Keratinocyte (primary cell): ENCODE results near the gene KIZ. TPM values are rescaled to one million over a fixed set of nuclear protein-coding genes. Genes with fewer than 3 reads are reported as not detected.

ENCODE experiments used
- DNase-seq: peaks from one replicate; pipeline ENCODE4 v3.0.0-alpha.2; 2011; ENCODE audit warnings: low read depth, missing footprints, low spot score
- FAIRE-seq: peaks from 2 replicates; lab custom pipeline; 2011; peaks lifted over from hg19 to GRCh38; lab: Jason Lieb, UNC
- H2AFZ ChIP-seq: 2 replicates; pipeline ENCODE4 v1.6.0; 2012; ENCODE audit warnings: low read length, control low read depth, inconsistent platforms; ENCODE audit not compliant: control insufficient read depth
- H3K27ac ChIP-seq: 2 replicates; pipeline ENCODE4 v1.5.1; 2011; ENCODE audit warnings: low read length; ENCODE audit not compliant: control insufficient read depth, insufficient read depth
- H3K27me3 ChIP-seq: 3 replicates; pipeline ENCODE4 v1.6.0; 2011; ENCODE audit warnings: low read length; ENCODE audit not compliant: control insufficient read depth, insufficient read depth; ENCODE audit errors: extremely low read depth
- H3K36me3 ChIP-seq, 2 experiments: 2 replicates in 1 of 2; 3 replicates in 1 of 2; pipeline ENCODE4 v1.5.1; 2011; ENCODE audit warnings: low read length in 2 of 2, mild to moderate bottlenecking in 1 of 2; ENCODE audit not compliant: control insufficient read depth in 2 of 2, insufficient read depth in 2 of 2; ENCODE audit errors: extremely low read depth in 1 of 2
- H3K4me1 ChIP-seq: 3 replicates; pipeline ENCODE4 v1.5.1; 2011; ENCODE audit warnings: low read length; ENCODE audit not compliant: control insufficient read depth, insufficient read depth; ENCODE audit errors: extremely low read depth
- H3K4me2 ChIP-seq: 3 replicates; pipeline ENCODE4 v1.6.0; 2011; ENCODE audit warnings: low read depth, low read length; ENCODE audit not compliant: control insufficient read depth, insufficient read depth; ENCODE audit errors: extremely low read depth
- H3K4me3 ChIP-seq, 3 experiments: fragments of 200-600 bp in 1 of 3; sonication (generic) in 1 of 3; 2 replicates in 2 of 3; 3 replicates in 1 of 3; pipeline ENCODE4 v1.5.1; 2011 to 2016; ENCODE audit warnings: low read length in 3 of 3, mild to moderate bottlenecking in 3 of 3, control low read depth in 2 of 3, inconsistent platforms in 1 of 3, low read depth in 1 of 3, mixed read lengths in 1 of 3, mixed run types in 1 of 3, moderate library complexity in 1 of 3; ENCODE audit not compliant: control insufficient read depth in 2 of 3, insufficient read depth in 2 of 3; ENCODE audit errors: extremely low read depth in 1 of 3
- H3K79me2 ChIP-seq: 2 replicates; pipeline ENCODE4 v1.6.0; 2012; ENCODE audit warnings: low read length; ENCODE audit not compliant: control insufficient read depth, insufficient read depth
- H3K9ac ChIP-seq: 3 replicates; pipeline ENCODE4 v1.6.0; 2011; ENCODE audit warnings: low read length; ENCODE audit not compliant: control insufficient read depth, insufficient read depth; ENCODE audit errors: extremely low read depth
- H3K9me1 ChIP-seq: 3 replicates; pipeline ENCODE4 v1.6.0; 2011; ENCODE audit warnings: low read length; ENCODE audit not compliant: control insufficient read depth, insufficient read depth; ENCODE audit errors: extremely low read depth
- H3K9me3 ChIP-seq: 2 replicates; pipeline ENCODE4 v1.5.1; 2012; ENCODE audit warnings: low read depth, low read length; ENCODE audit not compliant: control insufficient read depth
- H4K20me1 ChIP-seq: 3 replicates; pipeline ENCODE4 v1.6.0; 2011; ENCODE audit warnings: low read length; ENCODE audit not compliant: control insufficient read depth, insufficient read depth; ENCODE audit errors: extremely low read depth
- EZH2 ChIP-seq: IDR thresholded peaks from one replicate; pipeline ENCODE4 v1.6.1; 2012; ENCODE audit warnings: inconsistent platforms, mild to moderate bottlenecking, low read length, moderate library complexity
- dilution Hi-C: fragments of 300-500 bp; cut with MboI; formaldehyde crosslinking; loops from one replicate; pipeline ENCODE4 v1.7.0; 2020; ENCODE audit warnings: low sequenced_read_pairs; ENCODE audit not compliant: extremely low pct_ligation_motif_present
- polyA plus RNA-seq, 5 experiments: library from polyadenylated mRNA; depleted of rRNA in 3 of 5; stranded (reverse) in 3 of 5; stranded (forward) in 1 of 5; unstranded in 1 of 5; fragments of >200 nt; gene quantifications; 1 replicate in 1 of 5; 2 replicates in 3 of 5; 3 replicates in 1 of 5; pipeline versions ENCODE4 v1.2.1 to v1.2.3, GENCODE V29; 2011 to 2012; ENCODE audit warnings: missing spikeins in 2 of 5, low read depth in 1 of 5, low replicate concordance in 1 of 5
- TF ChIP-seq, protein P1 (sequence below), 3 experiments: IDR thresholded peaks in 1 of 3; conservative IDR thresholded peaks in 1 of 3; optimal IDR thresholded peaks in 1 of 3; 2 replicates in 2 of 3; 3 replicates in 1 of 3; pipeline versions ENCODE3 to v1.5.1; 2011; ENCODE audit warnings: low read length in 3 of 3, mild to moderate bottlenecking in 3 of 3, moderate library complexity in 2 of 3, control low read depth in 1 of 3, inconsistent platforms in 1 of 3; ENCODE audit not compliant: insufficient read depth in 2 of 3; ENCODE audit errors: extremely low read depth in 1 of 3

The KIZ gene
- polyA plus RNA-seq, 1 donor (not counting 4 experiments of a cell fraction or from before 2014, with no cell fraction given): 21.3 TPM

DNA sequence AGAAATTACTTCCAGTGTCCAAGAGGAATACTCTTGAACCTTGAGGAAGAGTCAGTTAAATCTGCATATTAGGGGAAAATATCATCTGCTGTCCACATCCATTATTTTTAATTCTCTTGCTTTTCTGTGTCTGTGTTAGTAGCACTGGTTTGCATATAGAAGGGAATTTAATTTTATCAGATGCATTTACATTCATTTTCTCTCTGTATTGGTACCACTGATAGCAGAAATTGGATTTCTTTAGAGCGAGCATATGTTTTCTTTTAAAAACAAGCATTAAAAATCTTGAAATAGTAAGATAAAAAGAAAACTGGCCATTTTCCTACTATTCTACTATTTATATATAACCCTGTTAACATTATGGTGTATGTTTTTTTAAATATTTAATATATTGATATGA lies 83.8 kb downstream of the KIZ start:
- Histone ChIP-seq H2AFZ (no peak overlapping the region), H3K4me2 (no peak overlapping the region), H3K4me3 (no peak overlapping the region), H3K9me1 (no peaks in the 10 kb centered on the region), H3K9me3 (no peaks in the 10 kb centered on the region), H3K36me3 (no peaks in the 10 kb centered on the region), H3K9ac (no peak overlapping the region), H3K27me3 (no peaks in the 10 kb centered on the region), H3K27ac (no peak overlapping the region), H3K79me2 (no peaks in the 10 kb centered on the region), H3K4me1 (no peaks in the 10 kb centered on the region), H4K20me1 (no peaks in the 10 kb centered on the region)
- TF ChIP-seq, protein P1, sequence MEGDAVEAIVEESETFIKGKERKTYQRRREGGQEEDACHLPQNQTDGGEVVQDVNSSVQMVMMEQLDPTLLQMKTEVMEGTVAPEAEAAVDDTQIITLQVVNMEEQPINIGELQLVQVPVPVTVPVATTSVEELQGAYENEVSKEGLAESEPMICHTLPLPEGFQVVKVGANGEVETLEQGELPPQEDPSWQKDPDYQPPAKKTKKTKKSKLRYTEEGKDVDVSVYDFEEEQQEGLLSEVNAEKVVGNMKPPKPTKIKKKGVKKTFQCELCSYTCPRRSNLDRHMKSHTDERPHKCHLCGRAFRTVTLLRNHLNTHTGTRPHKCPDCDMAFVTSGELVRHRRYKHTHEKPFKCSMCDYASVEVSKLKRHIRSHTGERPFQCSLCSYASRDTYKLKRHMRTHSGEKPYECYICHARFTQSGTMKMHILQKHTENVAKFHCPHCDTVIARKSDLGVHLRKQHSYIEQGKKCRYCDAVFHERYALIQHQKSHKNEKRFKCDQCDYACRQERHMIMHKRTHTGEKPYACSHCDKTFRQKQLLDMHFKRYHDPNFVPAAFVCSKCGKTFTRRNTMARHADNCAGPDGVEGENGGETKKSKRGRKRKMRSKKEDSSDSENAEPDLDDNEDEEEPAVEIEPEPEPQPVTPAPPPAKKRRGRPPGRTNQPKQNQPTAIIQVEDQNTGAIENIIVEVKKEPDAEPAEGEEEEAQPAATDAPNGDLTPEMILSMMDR (optimal IDR thresholded peaks at IDR 0.05 in 1 of 3, IDR thresholded peaks at IDR 0.05 in 1 of 3, conservative IDR thresholded peaks at IDR 0.05 in 1 of 3; ENCODE audit: extremely low read depth in 1 of 3, insufficient read depth in 2 of 3, low read length in 3 of 3): no peak
- TF ChIP-seq EZH2: no peak
- dilution Hi-C loops: no loop called here
- FAIRE-seq: no peak
- no peak for DNase-seq

DNA sequence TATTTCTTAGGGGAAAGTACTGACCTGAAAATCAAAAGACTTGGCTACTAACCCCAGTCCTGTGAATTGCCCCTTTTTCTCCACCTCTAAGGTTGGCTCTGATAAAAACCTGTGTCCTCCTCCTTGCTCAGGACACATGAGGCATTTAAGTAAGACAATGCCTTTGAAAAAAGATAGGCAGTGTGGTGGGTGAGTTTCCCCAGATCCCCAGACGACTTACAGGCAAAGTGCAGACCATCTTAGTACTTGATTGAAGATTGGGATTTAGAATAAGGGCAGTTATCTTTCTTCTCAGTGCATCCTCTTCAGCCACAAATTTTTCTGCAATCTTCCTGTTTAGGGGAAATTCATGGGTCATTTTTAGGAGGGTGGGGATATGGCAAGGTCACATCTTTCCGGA lies 87.8 kb downstream of the KIZ start:
- H3K9me1 ChIP-seq: no peaks in the 10 kb centered on the region
- H3K4me3 ChIP-seq: no peak overlapping the region
- H3K27ac ChIP-seq: no peak overlapping the region
- no peak for TF ChIP-seq EZH2
- TF ChIP-seq, protein P1 (optimal IDR thresholded peaks at IDR 0.05 in 1 of 3, IDR thresholded peaks at IDR 0.05 in 1 of 3, conservative IDR thresholded peaks at IDR 0.05 in 1 of 3; ENCODE audit: extremely low read depth in 1 of 3, insufficient read depth in 2 of 3, low read length in 3 of 3): no peak
- H4K20me1 ChIP-seq: no peaks in the 10 kb centered on the region
- DNase-seq (no peak), FAIRE-seq (no peak)
- H3K9ac ChIP-seq: no peak overlapping the region
- H3K27me3 ChIP-seq: no peaks in the 10 kb centered on the region
- H3K9me3 ChIP-seq: no peaks in the 10 kb centered on the region
- H3K4me2 ChIP-seq: no peak overlapping the region
- no peaks in the 10 kb centered on the region for H3K4me1 ChIP-seq
- H3K36me3 ChIP-seq: no peaks in the 10 kb centered on the region
- dilution Hi-C loops: no loop called here
- H3K79me2 ChIP-seq: no peaks in the 10 kb centered on the region
- H2AFZ ChIP-seq: no peak overlapping the region
